ENCODE data around the gene RAD50.

Gene RAD50

DNA sequence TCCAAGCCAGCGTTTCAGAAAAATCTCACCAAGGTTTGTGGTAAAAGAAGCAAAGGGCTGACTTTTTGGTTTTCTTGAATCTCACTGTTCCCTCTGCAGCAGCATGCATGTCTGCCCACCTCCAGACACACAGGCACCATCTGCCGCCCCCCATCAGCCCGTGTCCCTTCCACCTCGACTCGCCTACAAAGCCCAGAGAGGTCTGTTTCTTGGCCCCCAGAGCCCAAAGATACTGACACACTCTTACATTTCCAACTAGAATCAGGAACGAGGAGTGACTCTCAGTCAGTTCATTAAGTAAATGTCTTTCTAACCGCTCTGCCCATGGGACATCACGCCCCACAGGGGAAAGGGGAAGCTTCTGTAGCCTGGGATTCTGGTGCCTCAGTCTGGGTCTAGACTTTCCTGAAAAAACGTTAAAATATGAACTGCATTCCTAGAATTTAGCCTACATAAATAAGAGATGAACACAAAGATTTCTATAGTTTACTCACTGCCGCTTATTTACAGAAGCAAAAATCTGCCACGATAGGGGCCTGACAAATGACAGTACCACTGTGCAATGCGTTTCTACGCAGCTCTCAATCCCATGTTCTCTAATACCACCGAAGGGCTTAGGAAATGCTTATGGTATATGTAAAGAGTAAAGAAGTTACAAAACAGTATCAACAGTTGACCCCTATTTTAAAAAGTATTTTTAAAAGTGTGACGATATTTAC is 121.1 kb downstream of the RAD50 start:
- no peak for TF ChIP-seq CTCF (IDR thresholded peaks at IDR 0.05; ENCODE audit: low read depth, low read length, missing control alignments)
- in situ Hi-C loops (cut with HindIII; ENCODE audit: low pct_ligation_motif_present, low sequenced_read_pairs) = no loop called here
- Histone ChIP-seq H3K27ac (no peak overlapping the region), H3K4me3 (ENCODE audit: low read depth, low read length) (no peak overlapping the region), H3K36me3 (replicated peaks) (no peaks in the 10 kb centered on the region), H3K27me3 (replicated peaks) (no peaks in the 10 kb centered on the region)
- DNase-seq = no peak

- H3K27ac ChIP-seq = no peak overlapping the region
- no peak for TF ChIP-seq CTCF (IDR thresholded peaks at IDR 0.05; ENCODE audit: low read depth, low read length, missing control alignments)
- in situ Hi-C loops (cut with HindIII; ENCODE audit: low pct_ligation_motif_present, low sequenced_read_pairs) = no loop called here
- no peak overlapping the region for H3K4me3 ChIP-seq (ENCODE audit: low read depth, low read length)
- no peaks in the 10 kb centered on the region for H3K27me3 ChIP-seq (replicated peaks)
- DNase-seq = no peak
- no peaks in the 10 kb centered on the region for H3K36me3 ChIP-seq (replicated peaks)
These were observed 122.0 kb downstream of the RAD50 start for GRCh38 chr5:132678735-132679134.

DNA sequence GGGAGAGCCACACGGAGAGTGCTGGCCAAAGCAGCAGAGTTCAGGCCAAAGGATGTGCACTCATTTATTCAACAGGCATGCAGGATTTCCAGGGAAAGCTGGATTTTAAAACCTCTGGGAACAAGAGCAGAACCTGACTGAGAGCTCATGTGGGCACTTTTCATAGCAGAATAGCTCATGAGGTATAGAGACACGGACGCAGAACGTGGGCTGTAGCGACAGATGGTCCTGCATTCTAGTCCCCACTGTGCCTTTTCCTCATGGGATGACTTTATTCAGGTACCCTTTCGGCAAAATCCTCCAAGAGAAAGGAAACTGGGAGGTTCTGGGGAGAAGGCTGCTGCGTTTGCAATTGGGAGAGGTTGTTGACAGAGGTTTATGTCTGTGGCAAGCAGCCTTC is 122.4 kb downstream of the RAD50 start:
- H3K4me3 ChIP-seq (ENCODE audit: low read depth, low read length) = no peak overlapping the region
- no peak for TF ChIP-seq CTCF (IDR thresholded peaks at IDR 0.05; ENCODE audit: low read depth, low read length, missing control alignments)
- no peak for DNase-seq
- no peaks in the 10 kb centered on the region for H3K27me3 ChIP-seq (replicated peaks)
- in situ Hi-C loops (cut with HindIII; ENCODE audit: low pct_ligation_motif_present, low sequenced_read_pairs) = no loop called here
- no peak overlapping the region for H3K27ac ChIP-seq
- H3K36me3 ChIP-seq (replicated peaks) = no peaks in the 10 kb centered on the region

DNA sequence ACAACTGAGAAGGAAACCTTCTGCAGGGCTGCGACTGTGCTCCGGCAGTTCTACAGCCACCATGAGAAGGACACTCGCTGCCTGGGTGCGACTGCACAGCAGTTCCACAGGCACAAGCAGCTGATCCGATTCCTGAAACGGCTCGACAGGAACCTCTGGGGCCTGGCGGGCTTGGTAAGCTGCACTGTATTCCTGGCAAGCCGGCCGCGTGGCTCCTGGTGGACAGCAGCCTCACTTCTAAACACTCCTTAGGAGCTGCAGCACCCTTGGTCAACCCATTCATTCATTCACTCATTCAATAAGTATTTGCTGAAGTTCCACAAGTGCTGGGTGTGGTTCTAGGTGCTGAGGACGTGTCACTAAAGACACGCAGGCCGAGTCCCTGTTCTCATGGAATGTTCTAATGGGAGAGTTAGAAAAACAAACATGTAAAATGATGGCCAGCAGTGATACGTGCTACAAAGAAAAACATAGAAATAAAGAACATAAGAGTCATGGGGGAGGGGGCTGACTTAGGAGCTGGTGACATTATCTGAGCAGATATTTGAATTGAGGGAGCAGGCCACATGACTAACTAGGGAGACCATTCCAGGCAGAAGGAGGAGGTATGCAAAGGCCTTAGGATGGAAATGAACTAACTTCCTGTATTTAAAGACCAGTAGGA is 123.1 kb downstream of the RAD50 start:
- Histone ChIP-seq H3K27me3 (replicated peaks) (no peaks in the 10 kb centered on the region), H3K27ac (no peak overlapping the region), H3K4me3 (ENCODE audit: low read depth, low read length) (no peak overlapping the region), H3K36me3 (replicated peaks) (no peaks in the 10 kb centered on the region)
- no peak for DNase-seq
- in situ Hi-C loops (cut with HindIII; ENCODE audit: low pct_ligation_motif_present, low sequenced_read_pairs) = no loop called here
- TF ChIP-seq CTCF (IDR thresholded peaks at IDR 0.05; ENCODE audit: low read depth, low read length, missing control alignments) = no peak

DNA sequence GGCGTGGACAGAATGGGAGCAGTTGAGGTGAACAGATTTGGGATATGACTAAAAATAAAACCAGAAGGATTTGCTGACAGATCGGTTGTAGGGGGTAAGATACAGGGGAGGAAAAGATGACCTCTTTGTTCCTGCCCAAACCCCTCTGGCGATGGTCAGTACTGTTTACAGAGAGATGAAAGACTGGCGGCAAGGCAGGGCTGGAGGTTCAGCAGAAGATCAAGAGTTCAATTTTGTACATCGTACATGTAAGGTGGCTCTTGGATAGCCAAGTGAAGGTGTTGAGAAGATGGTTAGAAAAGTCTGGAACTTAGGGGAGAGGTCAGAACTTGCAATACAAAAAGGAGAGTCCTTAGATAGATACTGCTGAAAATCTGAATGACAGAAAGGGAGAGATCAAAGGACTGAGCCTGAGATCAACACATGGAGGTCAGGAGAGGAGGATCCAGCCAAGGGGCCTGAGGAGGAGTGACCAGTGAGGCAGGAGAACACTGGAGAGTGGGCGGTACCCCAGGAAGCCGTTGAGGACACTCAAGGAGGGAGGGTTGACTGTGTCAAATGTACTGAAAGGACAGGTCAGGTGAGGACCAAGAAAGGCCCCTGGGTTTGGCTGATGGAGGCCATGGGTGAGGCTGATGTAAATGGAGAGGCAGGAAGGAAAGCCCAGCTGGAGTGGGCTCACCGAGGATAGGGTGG is 124.2 kb downstream of the RAD50 start:
- Histone ChIP-seq H3K36me3 (replicated peaks) (no peaks in the 10 kb centered on the region), H3K4me3 (ENCODE audit: low read depth, low read length) (no peak overlapping the region), H3K27me3 (replicated peaks) (no peaks in the 10 kb centered on the region), H3K27ac (no peak overlapping the region)
- in situ Hi-C loops (cut with HindIII; ENCODE audit: low pct_ligation_motif_present, low sequenced_read_pairs) = no loop called here
- DNase-seq = no peak
- no peak for TF ChIP-seq CTCF (IDR thresholded peaks at IDR 0.05; ENCODE audit: low read depth, low read length, missing control alignments)
